Activated naive CD8-positive, alpha-beta T cell treated with anti-CD3 and anti-CD28 coated beads, Interleukin-2, amount 50 U/mL, for 16 hours (primary cell): ENCODE measurements around the gene DBP.
"Not testable (repeated sequence)": the region's sequence is repeated elsewhere in the genome, so short reads cannot be mapped to it uniquely, and the experiment has no call there.

Experiments used
- DNase-seq: peaks from one replicate; pipeline ENCODE4 v3.0.0-alpha.2; 2020; ENCODE audit warnings: low read depth, low spot score

DBP gene, protein sequence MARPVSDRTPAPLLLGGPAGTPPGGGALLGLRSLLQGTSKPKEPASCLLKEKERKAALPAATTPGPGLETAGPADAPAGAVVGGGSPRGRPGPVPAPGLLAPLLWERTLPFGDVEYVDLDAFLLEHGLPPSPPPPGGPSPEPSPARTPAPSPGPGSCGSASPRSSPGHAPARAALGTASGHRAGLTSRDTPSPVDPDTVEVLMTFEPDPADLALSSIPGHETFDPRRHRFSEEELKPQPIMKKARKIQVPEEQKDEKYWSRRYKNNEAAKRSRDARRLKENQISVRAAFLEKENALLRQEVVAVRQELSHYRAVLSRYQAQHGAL

DNA sequence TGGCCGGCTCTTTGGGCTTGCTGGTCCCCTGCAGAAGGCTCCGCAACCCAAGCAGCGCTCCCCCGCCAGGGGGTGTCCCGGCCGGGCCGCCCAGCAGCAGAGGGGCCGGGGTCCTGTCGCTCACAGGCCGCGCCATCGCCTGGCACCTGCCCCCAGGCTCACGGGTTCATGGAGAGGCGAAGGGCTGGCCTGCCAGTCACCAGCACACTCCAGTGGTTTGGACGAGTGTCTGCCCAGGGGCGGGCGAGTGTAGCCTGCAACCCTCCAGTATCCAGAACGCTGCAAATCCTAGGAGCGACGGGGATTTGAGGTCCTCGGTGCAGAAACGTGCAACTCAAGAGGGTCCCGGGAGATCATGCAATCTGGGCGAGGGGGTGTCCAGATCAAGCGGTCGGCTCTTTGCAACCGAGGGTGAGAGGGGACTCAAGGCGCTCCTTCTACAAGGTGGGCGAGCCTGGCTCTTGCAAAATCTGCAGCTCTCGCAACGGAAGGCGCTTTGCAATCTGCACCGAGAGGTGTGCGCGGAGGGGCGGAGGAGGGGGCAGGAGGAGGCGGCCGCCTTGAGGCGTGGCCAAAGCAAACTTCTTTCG lies at the start of gene DBP:
Gene DBP (minus strand): TSS at position 521 of the 590 bp plus-strand sequence. CDS start 385 bp downstream, at position 136.
- no peak for DNase-seq

DNA sequence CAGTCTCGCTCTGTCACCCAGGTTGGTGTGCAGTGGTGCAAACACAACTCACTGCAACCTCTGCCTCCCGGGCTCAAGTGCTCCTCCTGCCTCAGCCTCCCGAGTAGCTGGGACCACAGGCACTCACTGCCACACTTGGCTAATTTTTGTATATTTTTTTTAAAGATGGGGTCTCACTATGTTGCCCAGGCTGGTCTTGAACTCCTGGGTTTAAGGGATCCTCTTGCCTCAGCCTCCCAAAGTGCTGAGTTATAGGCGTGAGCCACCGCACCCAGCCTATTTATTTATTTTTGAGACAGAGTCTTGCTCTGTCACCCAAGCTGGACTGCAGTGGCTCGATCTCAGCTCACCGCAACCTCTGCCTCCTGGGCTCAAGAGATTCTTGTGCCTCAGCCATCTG lies 49.5 kb upstream of the DBP start:
- not testable (repeated sequence) for DNase-seq

DNA sequence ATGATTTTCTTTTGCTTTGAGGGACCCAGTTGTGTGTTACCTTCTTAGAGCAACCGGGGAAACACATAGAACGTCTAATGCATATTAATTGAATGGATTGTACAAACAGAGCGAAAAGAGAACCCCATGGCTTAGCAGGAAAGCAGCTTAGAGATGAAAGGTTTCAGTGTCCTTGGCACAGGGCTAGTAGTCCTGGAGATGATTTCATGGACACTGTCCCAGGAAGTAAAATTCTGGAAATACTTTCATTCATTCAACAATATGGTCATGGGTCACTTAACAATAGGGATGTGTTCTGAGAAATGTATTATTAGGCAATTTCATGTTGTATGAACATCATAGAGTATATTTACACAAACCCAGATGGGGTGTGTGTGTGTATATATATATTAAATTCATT lies 48.9 kb upstream of the DBP start:
- no peak for DNase-seq

DNA sequence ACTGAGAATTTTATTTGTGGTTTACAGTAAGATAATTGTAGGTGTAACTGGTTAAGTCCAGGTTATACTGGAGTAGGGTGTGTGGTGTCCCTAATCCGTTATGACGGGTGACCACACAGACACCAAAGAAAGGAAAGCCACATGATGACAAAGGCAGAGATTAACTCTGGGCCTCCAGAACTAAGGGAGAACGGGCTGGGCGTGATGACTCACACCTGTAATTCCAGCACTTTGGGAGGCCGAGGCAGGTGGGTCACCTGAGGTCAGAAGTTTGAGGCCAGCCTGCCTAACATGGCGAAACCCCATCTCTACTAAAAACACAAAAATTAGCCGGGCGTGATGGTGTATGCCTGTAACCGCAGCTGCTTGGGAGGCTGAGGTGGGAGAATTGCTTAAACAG lies 48.4 kb upstream of the DBP start:
- DNase-seq, result no peak

DNA sequence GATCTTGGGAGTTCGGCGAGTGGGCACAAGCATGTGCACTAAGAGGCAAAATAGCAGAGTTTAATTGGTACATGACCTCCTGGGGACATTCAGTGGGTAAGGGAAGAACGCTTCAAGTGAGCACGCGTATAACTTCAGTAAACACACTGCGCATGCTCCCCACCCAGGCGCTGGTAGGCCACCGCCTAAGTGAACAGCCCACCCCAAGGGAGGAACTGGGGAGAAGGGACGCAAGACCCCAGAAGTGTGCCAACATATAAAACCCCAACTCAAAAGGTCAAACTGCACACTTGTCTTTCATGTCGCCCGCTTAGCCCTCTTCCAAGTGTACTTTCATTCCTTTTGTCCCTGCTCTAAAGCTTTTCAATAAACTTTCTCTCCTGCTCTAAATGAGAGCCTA lies 46.2 kb upstream of the DBP start:
- DNase-seq, result no peak

DNA sequence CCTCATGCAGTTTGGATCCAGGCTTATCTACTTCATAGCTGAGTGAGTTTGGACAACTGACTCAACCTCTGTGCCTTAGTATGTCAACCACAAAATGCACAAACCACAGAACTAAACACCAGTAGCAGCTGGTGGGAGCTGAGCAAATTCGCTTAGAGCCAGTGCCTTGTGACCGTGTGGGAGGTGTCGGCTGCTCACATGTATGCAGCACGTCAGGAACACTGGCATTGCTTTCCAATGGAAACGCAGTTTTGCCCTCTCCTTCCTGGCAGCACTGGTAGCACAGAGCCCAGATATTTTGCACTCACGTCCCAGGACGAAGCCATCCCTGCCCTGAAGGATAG lies 43.9 kb upstream of the DBP start:
- no peak for DNase-seq

DNA sequence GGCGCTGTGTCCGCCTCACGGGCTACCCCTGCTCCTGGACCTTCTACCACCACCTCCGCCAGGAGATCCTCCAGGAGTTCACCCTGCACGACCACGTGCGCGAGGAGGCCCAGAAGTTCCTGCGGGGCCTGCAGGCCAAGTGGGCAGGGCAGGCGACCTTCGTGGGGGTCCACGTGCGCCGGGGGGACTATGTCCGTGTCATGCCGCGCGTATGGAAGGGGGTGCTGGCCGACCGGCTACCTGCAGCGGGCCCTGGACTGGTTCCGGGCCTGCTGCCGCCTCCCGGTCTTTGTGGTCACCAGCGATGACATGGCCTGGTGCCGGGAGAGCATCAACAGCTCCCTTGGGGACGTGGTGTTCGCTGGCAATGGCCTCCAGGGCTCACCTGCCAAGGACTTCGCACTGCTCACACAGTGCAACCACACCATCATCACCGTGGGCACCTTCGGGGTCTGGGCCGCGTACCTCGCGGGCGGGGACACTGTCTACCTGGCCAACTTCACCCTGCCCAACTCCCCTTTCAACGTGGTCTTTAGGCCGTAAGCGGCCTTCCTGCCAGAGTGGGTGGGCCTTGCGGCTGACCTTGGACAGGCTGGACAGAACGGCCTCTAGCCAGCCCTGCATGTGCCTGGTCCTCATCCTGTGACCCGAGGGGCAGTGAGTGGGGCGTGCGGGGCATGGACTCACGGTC lies 43.4 kb upstream of the DBP start:
- DNase-seq, result no peak

DNA sequence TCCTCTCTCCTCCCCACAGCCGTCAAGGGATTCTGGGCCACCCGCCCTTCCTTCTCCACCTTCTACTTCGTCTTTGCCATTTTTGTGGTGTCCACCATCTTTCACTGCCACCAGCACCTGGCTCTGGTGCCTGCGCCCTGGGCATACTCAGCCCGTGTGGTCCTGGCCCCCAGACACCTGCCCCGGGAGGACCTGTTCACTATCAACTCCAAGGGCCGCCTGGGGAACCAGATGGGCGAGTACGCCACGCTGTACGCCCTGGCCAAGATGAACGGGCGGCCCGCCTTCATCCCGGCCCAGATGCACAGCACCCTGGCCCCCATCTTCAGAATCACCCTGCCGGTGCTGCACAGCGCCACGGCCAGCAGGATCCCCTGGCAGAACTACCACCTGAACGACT lies 42.8 kb upstream of the DBP start:
- DNase-seq, result not testable (repeated sequence)

DNA sequence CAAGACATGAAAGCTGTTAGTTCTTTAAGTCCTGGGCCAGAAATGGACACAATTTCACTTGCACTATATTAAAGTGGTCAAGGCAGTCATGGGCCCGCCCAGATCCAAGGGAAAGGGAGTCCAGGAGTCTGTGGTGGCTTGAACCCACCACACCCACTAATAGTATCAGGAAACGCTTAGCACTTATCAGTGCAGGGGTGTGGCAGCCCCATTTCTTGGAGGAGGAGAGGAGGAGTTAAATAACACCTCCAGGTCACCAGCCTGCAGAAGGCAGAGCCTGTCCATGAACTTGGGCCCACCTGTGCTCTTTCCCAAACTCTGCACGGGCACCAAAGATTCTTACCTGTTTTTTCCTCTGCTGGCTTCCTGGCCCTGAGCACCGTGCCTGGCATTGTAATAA lies 41.0 kb upstream of the DBP start:
- DNase-seq, result no peak

DNA sequence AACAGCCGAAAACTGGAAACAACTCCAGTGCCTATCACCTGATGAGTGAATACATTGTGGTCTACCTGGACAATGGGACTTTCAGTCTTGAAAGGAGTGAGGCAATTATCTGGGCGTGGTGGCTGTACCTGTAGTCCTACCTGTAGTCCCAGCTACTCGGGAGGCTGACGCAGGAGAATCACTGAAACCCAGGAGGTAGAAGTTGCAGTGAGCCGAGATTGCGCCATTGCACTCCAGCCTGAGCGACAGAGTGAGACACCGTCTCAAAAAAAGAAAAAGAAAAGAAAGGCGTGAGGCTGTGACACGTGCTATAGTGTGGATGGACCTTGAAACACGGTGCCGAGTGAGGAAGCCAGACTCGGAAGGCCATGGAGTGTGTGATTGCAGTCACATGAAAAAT lies 39.7 kb upstream of the DBP start:
- no peak for DNase-seq

DNA sequence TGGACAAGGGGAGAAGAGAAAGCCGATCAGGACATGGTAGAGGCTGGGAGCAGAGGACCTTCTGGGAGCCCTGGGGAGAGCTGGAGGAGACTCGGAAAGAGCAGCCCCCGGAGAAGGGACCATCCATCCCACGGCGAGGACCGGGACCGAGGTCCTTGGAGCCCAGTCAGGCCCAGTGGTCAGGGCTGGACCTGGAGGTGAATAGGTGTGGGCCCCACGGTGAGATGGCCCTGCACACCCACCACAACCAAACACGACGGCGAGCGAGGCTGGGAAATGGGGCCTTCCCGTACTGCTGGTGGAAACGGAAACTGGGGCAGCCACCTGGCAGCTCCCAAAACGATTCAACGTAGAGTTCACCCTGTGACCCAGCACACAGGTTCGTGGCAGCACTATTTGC lies 39.3 kb upstream of the DBP start:
- DNase-seq, result no peak

DNA sequence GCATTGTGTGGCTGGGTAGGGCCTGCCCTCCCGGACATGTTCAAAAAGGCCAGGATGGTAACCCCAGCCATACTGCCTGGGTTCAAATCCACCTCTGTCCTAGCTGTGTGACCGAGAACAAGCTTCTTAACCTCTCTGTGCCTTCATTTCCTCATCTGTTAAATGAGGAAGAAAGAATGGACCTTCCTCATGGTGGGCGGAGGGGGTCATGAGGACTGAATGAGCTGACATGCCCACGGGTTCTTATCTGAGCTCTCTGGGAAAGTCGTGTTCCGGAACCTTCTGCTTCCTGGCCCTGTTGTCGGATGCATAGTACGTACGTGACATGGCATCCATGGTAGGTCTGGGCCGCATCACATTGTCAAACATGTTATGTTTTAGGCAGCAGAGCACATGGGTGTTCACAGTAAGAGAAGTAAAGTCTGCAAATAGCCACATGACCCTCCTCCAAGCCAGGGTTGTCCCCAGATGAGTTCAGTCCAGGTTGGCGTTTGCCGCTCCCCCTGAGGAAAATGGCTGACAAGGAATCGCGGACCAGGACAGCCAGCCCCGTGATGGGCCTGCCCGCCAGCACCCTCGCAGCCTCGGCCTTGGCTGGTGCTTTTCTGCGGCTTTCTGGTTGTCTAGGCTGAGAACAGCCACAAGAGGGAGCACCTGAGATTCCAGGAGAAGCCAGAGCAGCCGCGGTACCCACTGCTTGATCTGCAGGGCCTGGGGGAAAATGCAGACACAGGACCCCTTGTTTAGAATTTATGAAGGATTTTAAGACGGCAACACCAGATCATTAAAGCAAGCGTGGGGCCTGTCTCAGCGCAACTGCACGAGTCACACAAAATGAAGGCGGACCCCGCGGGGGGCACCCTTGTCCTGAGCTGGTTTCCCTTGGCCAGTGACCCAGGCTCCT lies 38.0 kb upstream of the DBP start:
- peak; percentile 52 for DNase-seq

DNA sequence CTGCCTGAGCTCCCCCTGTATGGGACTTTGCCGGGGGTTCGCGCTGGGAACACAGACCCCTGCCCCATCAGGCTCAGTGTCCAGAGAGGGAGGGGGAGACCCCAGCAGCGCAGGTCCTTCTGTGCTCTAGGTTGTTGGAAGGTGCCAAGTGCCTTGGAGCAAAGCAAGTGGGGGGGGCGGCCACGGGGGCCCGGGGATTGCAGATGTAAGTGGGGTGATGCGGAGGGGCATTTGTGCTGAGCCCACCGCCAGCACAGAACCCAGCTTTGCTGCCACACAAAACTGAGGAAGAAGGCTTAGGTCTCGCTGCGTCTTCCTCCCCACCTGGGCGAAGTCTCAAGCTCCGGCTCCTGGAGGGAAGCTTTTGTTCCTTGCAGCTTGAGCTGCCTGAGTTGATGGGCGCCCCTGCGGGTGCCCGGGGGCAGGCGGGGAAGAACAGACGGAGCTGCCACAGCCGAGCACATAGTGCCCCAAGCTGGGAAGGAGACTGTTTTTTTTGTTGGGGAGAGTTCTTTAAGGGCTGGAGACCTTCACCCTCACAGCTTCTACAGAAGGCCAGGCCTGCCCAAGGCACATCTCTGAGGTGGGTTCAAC lies 37.1 kb upstream of the DBP start:
- no peak for DNase-seq

DNA sequence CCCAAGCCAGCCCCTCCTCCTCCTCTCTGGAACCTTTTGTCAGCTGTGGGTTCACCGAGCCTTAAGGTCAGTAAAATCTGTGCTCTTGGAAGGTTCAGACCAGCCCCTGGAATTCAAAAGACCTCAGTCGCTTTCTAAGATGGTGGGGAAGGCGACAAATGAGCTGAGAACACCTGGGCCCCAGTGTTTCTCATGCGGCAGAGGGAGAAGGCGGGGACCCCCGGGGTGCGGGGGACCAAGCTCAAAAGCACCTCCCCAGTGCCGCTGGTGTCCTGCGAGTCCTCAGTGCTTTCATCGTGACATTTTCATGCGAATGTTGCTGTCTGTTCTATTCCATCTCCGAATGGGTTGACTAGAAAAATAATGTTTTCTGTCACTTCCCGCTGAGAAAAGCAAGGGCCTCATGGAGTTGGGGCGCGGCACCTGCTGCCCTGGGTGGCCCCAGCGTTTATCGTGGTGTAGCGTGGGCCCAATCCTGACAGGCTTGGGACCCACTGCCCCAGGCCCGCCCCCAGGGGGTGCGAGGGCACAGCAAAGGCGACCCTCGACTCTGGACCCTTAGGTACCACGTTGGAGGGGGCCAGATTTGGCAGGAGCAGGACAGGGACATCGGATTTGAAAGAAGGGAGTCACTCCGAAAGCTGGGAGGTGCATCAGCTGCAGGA lies 36.4 kb upstream of the DBP start:
- no peak for DNase-seq

DNA sequence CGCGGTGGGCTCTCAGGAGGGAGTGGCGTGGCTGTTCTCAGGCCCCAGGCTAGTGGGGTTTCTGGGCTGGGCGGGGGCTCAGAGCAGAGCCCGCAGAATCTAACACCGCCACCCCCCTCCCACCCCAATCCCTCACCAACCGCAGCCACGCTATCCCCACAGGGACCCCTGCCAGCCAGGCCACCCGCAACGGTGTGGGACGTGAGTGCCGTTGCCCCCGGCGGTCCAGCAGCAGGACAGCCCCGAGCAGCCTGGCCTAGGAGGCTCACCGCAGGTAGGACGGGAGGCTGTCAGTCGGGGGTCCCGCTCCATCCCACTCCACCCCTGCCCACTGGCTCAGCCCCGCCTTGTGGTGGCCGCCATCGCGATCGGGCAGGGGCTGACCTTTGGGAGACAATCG lies 35.8 kb upstream of the DBP start, which contains the start of gene NTN5:
Gene NTN5 (minus strand): TSS at position 24 of the 400 bp plus-strand sequence. CDS start 2,031 bp downstream, outside the sequence.
- DNase-seq, result no peak

DNA sequence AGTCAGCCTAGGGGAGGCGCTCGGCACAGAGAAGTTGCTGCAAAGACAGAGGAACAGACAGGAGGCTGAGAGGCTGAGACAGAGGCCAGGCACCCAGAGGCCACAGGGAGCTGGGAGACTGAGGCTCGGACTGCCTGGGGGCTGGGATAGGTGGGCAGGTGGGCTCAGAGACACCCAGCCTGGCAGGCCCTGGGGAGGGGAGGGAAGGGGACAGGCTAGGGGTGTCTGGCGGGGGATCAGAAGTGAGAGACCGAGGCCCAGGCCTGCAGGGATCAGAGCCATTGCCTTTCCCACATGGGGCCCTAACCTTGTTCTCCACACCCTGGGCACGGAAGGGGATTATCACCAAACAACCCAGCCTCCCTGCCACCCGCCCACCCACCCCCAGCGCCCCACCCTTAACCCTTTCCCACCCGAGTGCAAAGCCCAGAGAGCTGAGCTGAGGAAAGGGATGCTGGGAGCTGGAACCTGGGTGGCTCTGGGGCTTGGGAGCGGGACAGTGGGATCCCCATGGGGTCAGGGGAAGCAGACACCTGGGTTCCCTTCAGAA lies 34.3 kb upstream of the DBP start:
- DNase-seq, result no peak

DNA sequence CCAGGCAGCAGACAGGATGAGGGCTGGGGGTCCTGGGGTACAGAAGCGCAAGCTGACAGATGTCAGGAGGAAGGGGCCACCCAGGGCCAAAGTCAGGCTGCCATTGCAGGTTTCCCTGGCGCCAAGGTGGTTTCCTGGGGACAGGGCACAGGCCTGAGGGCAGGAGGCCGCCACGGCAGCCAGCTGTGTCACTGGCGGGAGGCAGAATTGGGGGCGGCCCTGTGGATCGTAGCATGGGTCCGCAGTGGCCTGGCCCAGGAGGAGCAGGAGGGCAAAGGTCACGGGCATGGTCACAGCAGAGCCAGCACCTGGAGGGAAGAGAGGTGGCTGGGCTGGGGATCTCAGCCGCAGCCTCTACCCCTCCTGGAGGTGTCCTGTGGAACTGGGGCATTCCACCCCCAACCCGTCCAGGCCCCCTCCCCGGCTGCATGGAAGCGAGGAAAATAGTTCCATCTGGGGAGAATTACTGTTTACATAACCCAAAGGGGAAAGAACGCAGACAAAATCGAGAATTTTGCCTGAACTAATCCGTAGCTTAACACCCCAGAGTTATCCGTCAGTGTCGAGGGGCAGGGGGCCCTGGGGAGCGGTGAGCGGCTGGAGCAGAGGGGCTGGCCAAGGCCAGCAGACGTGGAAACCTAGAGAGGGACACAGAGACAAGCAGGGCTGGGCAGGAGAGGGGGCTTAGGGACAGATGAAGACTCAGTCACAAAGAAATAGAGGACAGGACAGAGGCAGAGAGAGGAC lies 33.7 kb upstream of the DBP start:
- DNase-seq, result no peak

DNA sequence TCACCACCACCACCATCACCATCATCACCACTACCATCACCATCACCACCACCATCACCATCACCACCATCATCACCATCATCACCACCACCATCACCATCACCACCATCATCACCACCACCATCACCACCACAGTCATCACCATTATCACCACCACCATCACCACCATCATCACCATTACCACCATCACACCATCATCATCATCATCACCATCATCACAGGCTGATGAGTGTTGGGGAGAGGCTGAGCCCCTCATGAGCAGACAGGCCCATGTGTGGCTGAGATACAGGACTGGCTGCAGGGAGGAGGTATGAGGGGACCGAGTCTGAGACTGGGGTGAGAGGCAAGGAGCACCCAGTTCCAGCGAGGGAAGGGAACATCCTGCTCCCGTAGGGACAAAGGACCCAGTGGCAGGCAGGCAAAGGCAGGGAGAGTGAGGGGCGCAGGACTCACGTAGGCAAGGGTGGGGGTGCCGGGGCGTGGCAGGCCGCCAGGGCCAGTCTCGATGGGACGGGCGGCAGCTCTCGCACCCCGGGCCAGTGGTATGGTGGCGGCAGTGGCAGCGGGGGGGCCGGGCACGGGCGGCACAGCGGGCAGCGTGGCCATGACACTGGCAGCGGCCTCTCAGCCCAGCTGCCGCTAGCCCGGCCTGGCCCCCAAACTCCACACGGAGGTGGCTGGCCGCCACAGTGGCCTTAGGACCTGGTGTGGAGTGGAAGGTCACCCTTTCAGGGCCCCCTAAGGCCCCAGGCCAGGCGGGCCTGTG lies 32.9 kb upstream of the DBP start:
- no peak for DNase-seq

DNA sequence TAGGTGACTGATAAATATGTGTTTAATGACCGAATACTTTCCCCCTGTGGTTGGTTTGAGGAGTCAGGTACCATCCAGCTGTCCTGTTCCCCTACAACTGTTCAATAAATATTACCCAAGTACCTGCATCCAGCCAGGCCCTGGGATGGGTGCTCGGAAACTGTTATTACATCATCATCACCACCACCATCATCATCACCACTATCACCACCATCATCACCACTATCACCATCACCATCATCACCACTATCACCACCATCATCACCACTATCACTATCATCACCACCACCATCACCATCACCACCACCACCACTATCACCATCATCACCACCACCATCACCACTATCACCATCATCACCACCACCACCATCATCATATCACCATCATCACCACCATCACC lies 31.6 kb upstream of the DBP start:
- no peak for DNase-seq
